Parathyroid adenoma (tissue), 2 donors: Measurements from ENCODE around the gene DLGAP1.

Source experiments
- H2AFZ ChIP-seq: fragments of 300-600 bp; sonication (generic); one replicate; pipeline ENCODE4 v1.7.0; 2017; ENCODE audit warnings: antibody characterized with exemption, mild to moderate bottlenecking
- H3K27ac ChIP-seq: fragments of 300-600 bp; sonication (generic); one replicate; pipeline ENCODE4 v1.7.0; 2017
- H3K27me3 ChIP-seq: fragments of 300-600 bp; sonication (generic); one replicate; pipeline ENCODE4 v1.7.0; 2017; ENCODE audit warnings: low read length; ENCODE audit not compliant: control insufficient read depth, insufficient read depth
- H3K36me3 ChIP-seq: fragments of 300-600 bp; sonication (generic); one replicate; pipeline ENCODE4 v1.7.0; 2017; ENCODE audit warnings: low read length; ENCODE audit not compliant: control insufficient read depth, insufficient read depth
- H3K4me1 ChIP-seq: fragments of 300-600 bp; sonication (generic); one replicate; pipeline ENCODE4 v1.7.0; 2017; ENCODE audit warnings: control low read depth
- H3K4me2 ChIP-seq: fragments of 300-600 bp; sonication (generic); one replicate; pipeline ENCODE4 v1.7.0; 2017; ENCODE audit warnings: low read length
- H3K4me3 ChIP-seq: fragments of 300-600 bp; sonication (generic); one replicate; pipeline ENCODE4 v1.7.0; 2017; ENCODE audit warnings: low read depth, low read length
- H3K79me2 ChIP-seq: fragments of 300-600 bp; sonication (generic); one replicate; pipeline ENCODE4 v1.7.0; 2017; ENCODE audit warnings: control low read depth
- H3K9ac ChIP-seq: fragments of 300-600 bp; sonication (generic); one replicate; pipeline ENCODE4 v1.7.0; 2017; ENCODE audit warnings: mild to moderate bottlenecking
- H3K9me3 ChIP-seq: fragments of 300-600 bp; sonication (generic); one replicate; pipeline ENCODE4 v1.7.0; 2017; ENCODE audit warnings: low read length; ENCODE audit not compliant: control insufficient read depth
- TF ChIP-seq, protein P1 (sequence below): fragments of 300-600 bp; sonication (generic); IDR thresholded peaks from one replicate; pipeline ENCODE4 v1.7.0; 2017; ENCODE audit warnings: antibody characterized with exemption, mild to moderate bottlenecking
- donor health status: primary hyperparathyroidism.

DLGAP1 gene

DNA sequence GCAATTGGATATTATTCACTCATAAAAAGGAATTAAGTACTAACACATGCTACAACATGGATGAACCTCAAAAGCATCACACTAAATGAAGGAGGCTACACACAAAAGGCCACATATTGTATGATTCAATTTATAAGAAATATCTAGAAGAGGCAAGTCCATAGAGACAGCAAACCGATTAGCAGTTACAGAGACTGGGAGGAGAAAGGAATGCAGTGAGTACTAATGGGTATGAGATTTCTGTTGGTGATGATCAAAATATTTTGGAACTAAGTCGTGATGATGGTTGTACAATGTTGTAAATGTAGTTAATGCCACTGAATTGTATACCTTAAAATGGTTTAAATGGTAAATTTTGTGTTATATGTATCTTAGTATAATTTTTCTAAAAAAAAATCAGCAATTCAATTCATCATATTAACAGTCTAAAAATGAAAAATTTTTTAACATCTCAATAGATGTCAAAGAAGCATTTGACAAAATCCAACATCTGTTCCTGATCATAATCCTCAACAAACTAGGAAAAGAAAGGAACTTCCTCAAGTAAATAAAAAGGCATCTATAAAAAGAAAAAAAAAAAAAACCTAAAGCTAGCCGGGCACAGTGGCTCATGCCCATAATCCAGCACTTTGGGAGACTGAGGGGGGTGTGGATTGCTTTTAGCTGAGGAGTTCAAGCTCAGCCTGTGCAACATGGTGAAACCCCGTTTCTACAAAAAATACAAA lies 907.1 kb downstream of the DLGAP1 start:
- no peaks in the 10 kb centered on the region for H3K79me2 ChIP-seq
- TF ChIP-seq, protein P1, sequence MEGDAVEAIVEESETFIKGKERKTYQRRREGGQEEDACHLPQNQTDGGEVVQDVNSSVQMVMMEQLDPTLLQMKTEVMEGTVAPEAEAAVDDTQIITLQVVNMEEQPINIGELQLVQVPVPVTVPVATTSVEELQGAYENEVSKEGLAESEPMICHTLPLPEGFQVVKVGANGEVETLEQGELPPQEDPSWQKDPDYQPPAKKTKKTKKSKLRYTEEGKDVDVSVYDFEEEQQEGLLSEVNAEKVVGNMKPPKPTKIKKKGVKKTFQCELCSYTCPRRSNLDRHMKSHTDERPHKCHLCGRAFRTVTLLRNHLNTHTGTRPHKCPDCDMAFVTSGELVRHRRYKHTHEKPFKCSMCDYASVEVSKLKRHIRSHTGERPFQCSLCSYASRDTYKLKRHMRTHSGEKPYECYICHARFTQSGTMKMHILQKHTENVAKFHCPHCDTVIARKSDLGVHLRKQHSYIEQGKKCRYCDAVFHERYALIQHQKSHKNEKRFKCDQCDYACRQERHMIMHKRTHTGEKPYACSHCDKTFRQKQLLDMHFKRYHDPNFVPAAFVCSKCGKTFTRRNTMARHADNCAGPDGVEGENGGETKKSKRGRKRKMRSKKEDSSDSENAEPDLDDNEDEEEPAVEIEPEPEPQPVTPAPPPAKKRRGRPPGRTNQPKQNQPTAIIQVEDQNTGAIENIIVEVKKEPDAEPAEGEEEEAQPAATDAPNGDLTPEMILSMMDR, result no peak
- H3K36me3 ChIP-seq, result no peaks in the 10 kb centered on the region
- H3K4me1 ChIP-seq, result no peaks in the 10 kb centered on the region
- H3K9ac ChIP-seq, result no peak overlapping the region
- H3K27ac ChIP-seq, result no peak overlapping the region
- no peak overlapping the region for H2AFZ ChIP-seq
- H3K27me3 ChIP-seq, result no peaks in the 10 kb centered on the region
- H3K4me2 ChIP-seq, result no peak overlapping the region
- H3K9me3 ChIP-seq, result no peaks in the 10 kb centered on the region
- no peak overlapping the region for H3K4me3 ChIP-seq

DNA sequence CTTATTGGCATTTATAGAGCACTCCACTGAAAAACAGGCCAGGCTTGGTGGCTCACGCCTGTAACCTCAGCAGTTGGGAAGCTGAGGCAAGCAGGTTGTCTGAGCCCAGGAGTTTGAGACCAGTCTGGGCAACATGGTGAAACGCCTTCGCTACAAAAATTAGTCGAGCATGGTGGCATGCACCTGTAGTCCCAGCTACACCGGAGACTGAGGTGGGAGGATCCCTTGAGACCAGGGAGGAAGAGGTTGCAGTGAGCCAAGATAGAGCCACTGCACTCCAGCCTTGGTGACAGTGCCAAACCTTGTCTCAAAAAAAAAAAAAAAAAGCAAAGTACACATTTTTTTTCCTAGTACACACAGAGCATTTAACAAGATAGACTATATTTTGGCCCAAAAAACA lies 909.0 kb downstream of the DLGAP1 start:
- no peak overlapping the region for H2AFZ ChIP-seq
- H3K9ac ChIP-seq, result no peak overlapping the region
- H3K27me3 ChIP-seq, result no peaks in the 10 kb centered on the region
- TF ChIP-seq, protein P1, result no peak
- no peaks in the 10 kb centered on the region for H3K9me3 ChIP-seq
- H3K79me2 ChIP-seq, result no peaks in the 10 kb centered on the region
- no peak overlapping the region for H3K27ac ChIP-seq
- H3K36me3 ChIP-seq, result no peaks in the 10 kb centered on the region
- no peak overlapping the region for H3K4me2 ChIP-seq
- H3K4me3 ChIP-seq, result no peak overlapping the region
- no peaks in the 10 kb centered on the region for H3K4me1 ChIP-seq

DNA sequence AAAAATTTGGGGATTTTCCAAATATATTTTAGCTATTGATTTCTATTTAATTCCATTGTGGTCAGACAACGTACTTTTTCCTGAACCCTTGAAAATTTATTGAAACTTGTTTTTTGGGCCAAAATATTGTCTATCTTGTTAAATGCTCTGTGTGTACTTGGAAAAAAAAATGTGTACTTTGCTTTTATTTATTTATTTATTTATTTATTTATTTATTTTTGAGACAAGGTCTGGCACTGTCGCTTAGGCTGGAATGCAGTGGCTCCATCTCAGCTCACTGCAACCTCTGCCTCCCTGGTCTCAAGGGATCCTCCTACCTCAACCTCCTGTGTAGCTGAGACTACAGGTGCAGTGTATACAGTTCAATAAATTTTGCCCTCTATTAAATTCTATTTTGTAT lies 910.6 kb downstream of the DLGAP1 start:
- H3K4me1 ChIP-seq, result no peaks in the 10 kb centered on the region
- H3K36me3 ChIP-seq, result no peaks in the 10 kb centered on the region
- H3K4me3 ChIP-seq, result no peak overlapping the region
- H3K4me2 ChIP-seq, result no peak overlapping the region
- TF ChIP-seq, protein P1, result no peak
- H3K9me3 ChIP-seq, result no peaks in the 10 kb centered on the region
- no peak overlapping the region for H2AFZ ChIP-seq
- no peaks in the 10 kb centered on the region for H3K27me3 ChIP-seq
- no peak overlapping the region for H3K27ac ChIP-seq
- H3K79me2 ChIP-seq, result no peaks in the 10 kb centered on the region
- no peak overlapping the region for H3K9ac ChIP-seq

DNA sequence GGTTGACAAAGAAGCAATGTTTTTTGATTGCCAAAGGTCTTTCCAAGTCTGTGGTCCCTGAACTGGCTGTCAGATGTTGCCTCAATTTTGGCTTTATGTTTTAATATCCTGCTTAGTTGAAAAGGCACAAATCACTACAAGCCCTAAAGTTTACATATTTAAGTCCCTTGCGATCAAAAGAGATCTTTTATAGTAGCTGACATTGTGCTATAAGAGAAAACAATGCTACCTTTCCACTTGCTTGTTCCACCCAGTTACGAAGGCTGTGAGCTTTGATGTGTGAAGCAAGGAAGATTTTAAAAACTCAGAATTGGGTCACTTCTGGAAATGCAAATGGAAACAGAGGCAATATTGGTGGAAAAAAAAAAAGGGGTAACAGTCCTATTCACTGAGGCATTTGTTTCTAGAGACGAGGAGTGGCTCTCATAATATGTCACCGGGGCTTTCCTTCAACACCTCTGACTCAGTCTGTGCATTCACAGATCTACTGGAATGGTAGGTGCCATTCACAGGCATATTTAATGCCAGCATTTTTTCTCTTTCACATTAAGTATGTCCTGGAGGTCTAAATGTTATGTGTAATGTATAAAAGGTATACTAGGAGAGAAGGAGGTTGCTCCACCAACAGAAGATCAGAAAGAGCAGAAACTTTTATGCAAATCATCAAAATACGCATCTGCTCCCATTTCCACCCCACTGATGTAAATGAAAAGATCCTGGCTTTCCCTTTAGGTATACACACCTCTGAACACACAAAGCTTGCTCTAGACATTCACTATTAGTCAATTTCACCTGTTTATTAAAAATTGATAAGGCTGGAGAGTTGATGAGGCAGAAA lies 913.3 kb downstream of the DLGAP1 start:
- Histone ChIP-seq H3K79me2 (no peaks in the 10 kb centered on the region), H3K4me3 (no peak overlapping the region), H2AFZ (no peak overlapping the region), H3K27ac (no peak overlapping the region), H3K27me3 (no peaks in the 10 kb centered on the region), H3K36me3 (no peaks in the 10 kb centered on the region), H3K4me2 (no peak overlapping the region), H3K9ac (no peak overlapping the region), H3K9me3 (no peaks in the 10 kb centered on the region), H3K4me1 (peaks cover 4% of the 10 kb centered on the region)
- TF ChIP-seq, protein P1, result no peak
